HG02588 (cell line): ENCODE data around the gene ABCG5.

Experiments used
- ATAC-seq: cut with Tn5 transposase; IDR thresholded peaks from one replicate; pipeline ENCODE4 v1.9.1; 2021; ENCODE audit warnings: mild to moderate bottlenecking, moderate library complexity; ENCODE audit not compliant: unreplicated experiment

The ABCG5 gene

DNA sequence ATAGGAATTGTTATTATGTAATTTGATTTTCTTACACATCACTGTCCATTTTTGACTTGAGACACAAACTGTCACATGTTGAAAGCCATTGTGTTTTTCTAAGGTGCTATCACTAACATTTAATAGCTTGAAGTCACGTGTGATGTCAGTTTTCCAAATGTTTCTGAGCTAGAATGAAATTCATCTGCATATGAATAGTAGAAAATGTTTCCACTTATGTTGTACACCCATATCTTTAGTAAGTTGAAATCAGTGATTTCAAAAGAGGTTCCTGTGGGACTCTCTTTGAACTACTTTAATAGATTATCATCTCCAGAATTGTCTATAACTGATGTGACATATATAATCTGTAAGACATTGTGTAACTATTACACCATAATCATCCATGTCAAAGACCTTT is 27.8 kb downstream of the ABCG5 start:
- no peak for ATAC-seq

- no peak for ATAC-seq
Measured at GRCh38 chr2:43810452-43810851, 28.2 kb downstream of the ABCG5 start.

DNA sequence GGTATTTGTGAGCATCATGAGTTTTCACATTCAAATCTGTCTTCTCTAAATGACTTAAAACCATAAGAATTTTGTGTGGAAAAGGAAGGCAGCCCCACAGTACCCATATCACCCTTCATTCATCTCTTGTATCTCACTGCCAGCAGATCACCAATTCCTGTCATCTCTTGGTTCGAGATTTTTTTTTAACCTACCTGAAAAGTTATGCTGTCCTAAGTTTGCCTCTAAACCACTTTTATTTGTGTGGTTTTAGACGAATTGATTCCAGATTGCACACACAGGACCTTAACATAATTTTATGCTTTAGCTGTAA is 32.0 kb downstream of the ABCG5 start:
- ATAC-seq: no peak

DNA sequence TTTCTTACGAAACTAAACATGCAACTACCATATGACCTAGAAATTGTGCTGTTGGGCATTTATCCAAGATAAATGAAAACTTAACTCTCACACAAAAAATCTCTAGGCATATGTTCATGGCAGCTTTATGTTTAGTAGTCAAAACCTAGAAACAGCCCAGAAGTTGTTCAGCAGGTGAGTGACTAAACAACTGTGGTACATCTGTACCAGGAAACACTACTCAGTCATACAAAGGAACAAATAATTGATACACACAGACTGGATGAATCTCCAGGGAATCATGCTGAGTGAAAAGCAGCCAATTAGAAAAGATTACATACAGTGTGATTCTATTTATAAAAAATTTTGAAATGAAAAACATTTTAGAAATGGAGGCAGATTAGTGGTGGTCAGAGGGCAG is 35.5 kb downstream of the ABCG5 start:
- no peak for ATAC-seq

- ATAC-seq: no peak
Measured at GRCh38 chr2:43802135-43802534, 36.5 kb downstream of the ABCG5 start.

DNA sequence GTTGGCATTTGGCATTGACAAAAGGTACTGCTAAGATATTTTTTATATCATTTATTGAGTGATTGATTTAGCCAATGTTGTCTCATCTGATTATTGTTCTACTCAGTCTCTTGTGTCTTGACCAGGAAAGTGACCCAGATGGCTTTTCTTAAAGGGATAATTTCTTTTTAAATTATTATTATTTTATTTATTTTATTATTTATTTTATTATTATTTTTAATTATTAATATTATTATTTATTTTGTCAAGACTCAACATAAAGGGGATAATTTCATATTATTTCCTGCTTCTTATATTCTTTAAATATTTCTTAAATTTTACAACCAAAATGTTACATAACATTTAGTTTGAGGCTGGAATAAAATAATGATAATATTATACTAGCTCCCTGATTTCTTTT is 37.7 kb downstream of the ABCG5 start:
- ATAC-seq: no peak

GRCh38 chr2:43798300-43798699 is 40.3 kb downstream of the ABCG5 start:
- no peak for ATAC-seq

- no peak for ATAC-seq
Measured at GRCh38 chr2:43796206-43796605, 42.4 kb downstream of the ABCG5 start.

- ATAC-seq: no peak
Measured at GRCh38 chr2:43794956-43795355, 43.7 kb downstream of the ABCG5 start.

GRCh38 chr2:43792653-43793052 is 46.0 kb downstream of the ABCG5 start:
- ATAC-seq: no peak

DNA sequence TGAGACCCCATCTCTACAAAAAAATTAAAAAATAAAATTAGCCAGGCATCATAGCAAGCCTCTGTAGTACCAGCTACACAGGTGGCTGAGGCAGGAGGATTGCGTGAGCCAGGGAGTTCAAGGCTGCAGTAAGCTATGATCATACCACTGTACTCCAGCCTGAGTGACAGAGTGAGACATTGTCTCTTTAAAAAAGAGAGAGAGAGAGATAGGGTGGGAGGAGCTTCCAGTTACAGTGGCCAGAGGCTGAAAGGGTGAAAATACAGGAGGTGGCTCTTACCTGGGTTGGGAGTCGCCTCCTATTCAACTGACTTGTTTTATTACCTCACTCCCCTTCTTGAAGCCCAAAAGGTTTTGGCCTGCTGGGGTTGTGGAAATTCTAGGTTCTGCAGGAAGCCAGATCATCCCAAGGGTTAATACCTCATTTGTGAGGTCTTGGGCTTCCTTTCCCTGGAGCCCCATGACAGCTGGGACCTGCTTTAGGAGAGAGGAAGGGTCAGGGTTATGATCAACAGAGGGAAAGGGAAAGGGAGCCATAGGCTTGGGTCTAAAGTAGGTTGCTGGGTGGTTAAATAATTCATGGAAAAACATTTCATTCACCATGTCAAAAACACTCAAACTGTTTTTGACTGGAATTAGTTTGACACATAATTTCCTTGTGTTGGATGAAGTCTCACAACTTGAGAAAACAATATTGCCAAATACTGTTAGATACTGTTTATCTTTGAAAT is 47.4 kb downstream of the ABCG5 start:
- ATAC-seq: no peak

DNA sequence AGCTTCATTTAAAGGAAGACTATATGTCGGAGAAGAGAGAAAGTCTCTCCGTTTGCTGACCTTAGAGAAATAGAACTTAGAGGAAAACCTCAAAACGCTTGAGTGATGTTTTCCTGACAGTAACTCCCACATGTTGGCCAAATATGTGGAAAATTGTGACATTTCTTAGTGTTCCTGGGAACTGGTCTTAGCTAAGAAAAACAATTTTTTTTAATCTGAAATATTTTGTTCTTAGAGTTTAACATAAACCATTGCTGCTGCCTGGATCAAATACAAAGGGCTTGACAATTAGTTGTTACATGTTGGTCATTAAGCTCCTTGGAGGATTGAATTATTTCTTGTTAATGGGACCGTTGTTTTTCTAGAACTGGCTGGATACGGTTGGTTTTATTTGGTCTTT is 48.5 kb downstream of the ABCG5 start:
- no peak for ATAC-seq

DNA sequence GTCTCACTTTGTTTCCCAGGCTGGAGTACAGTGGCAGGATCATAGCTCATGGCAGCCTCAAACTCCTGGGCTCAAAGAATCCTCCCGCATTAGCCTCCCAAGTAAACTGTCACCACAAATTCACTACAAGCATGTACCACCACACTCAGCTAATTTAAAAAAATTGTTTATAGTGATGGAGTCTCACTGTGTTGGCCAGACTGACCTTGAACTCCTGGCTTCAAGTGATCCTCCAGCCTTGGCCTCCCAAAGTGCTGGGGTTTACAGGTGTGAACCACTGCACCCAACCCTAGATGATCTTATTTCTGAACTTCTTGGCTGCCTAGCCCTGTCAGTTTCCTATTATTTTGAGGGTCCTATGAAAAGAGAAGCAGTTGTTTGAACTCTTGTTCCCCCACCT is 50.0 kb downstream of the ABCG5 start:
- ATAC-seq: no peak

DNA sequence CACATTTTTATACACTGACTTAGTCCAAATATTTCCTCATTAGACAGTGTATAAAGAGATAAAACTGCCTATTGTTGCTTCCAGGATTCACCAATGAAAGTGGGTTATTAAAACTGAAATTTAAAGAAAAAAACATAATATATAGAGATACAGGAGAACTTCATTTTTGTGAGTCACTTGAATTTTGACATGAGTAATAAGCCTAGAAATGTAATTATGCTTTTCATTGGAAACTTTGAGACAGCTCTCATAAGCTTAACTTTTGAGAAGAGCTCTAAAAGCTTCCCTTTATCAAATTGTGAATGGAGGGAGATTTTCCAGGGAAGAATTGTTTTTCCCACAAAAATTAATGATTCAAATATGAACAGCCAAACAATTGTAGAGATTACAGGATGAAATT is 50.7 kb downstream of the ABCG5 start:
- ATAC-seq: no peak

DNA sequence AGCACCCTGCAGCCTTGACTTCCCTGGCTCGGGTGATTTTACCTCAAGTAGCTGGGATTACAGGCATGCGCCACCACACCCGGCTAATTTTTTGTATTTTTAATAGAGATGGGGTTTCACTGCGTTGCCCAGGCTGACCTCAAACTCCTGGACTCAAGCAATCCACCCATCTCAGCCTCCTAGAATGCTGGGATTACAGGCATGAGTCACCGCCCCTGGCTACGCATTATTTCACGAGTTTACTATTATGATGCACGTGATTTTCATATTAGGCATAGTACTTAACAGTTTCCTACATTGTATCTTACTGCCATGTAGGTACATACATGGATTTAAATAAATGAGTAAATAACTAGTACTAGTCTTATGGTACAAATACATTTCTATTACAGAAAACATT is 60.4 kb downstream of the ABCG5 start:
- ATAC-seq: no peak

DNA sequence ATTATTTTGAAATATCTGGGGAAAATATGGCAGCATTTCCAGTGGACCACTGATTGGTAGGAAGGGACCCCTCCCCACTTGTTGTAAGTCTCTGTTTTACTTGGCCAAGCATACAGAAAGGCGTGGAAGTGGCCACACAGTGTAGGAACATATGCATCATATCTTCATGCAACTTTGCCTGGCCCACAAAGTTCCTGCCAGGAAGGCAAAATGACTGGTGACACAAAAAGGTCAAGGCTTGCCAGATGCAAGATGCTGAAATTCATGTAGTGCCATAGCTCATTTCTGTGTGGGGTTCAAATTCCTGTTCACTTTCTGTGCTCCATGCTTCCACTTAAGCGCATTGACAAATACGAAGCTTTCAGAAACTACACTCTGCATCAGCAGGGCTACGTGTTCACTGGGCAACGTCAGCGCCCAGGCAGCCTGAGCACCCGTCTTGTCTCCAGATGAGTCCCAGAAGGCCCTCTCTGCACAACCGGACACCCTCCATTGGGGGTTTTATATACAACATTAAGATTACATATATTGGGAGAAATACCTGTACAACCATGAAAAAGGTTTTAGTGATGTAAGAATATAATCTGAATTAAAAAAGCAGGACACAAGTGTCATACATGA is 61.2 kb downstream of the ABCG5 start:
- no peak for ATAC-seq

GRCh38 chr2:43776324-43776723 is 62.3 kb downstream of the ABCG5 start:
- no peak for ATAC-seq

DNA sequence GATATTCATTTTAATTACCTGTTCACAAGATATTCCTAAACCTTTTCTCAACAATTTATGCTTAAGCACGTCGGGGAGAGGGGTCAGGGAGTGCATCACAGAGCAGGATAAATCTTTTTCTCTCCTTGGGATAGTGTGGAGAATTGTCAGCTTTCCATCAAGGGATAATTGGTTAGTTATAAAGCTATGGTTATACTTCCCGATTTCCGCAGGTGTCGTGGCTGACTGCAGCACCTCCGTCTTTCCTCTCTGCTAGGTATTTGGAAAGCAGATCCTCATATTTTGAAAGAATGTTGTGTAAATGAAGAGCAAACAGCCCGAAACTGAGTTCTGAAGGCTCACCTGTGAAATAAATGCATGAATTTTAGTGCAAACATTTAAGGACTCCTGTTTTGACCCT is 64.0 kb downstream of the ABCG5 start:
- no peak for ATAC-seq

DNA sequence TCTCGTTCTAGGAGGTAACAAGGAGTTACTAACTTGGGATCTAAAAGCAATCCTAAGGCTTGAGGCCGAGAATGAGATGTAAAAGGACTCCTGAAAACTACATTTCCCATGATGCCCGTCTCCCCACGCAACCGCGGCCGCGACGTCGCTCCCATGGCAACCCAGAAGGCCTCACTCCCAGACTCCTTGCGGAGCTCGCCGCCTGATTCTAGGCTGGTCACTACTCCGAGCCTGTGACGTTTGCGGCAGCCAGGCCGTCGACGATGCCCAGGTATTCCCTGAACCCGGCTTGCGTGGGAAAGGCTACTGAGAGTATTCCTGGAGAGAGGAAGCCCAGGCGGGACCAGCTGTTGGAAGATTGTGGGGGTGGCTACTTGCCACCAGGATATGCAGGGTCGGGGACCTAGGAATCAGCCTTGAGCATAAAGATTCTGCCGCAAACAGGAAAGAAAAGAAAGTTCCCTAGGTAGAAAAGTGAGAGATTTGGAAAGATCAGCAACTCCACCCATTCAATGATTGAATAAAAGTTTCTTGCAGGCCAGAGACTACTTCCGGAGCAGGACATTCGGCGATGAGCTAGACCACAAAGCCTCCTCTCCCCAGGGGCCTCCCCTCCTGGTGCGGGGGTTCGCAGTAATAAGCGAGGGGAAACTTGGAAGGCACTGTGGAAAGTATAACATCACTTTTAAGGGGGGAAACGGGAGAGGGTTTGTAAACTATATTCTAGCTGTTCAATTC is 64.6 kb downstream of the ABCG5 start, which contains the start of gene DYNC2LI1:
TSS of gene DYNC2LI1 (plus strand) at position 164 of the 738 bp plus-strand sequence. CDS start at position 264, 100 bp downstream.
- ATAC-seq: peak; percentile 99

GRCh38 chr2:43766006-43766405 is 72.6 kb downstream of the ABCG5 start:
- no peak for ATAC-seq

GRCh38 chr2:43764086-43764705 is 74.4 kb downstream of the ABCG5 start:
- no peak for ATAC-seq

GRCh38 chr2:43763091-43763490 is 75.5 kb downstream of the ABCG5 start:
- ATAC-seq: no peak
